Suprapubic skin (tissue), 4 donors: ENCODE data around the gene ERAS. TPM values are rescaled to one million over a fixed set of nuclear protein-coding genes. Genes with fewer than 3 reads are reported as not detected.

ENCODE experiments used
- DNase-seq, 2 donors: peaks; one replicate each; pipeline ENCODE4 v3.0.0-alpha.2; 2019; ENCODE audit warnings: low spot score in 2 of 2
- H3K27ac ChIP-seq: fragments of 200-600 bp; sonication (generic); one replicate; pipeline ENCODE4 v1.5.1; 2019
- H3K27me3 ChIP-seq: fragments of 200-600 bp; sonication (generic); one replicate; pipeline ENCODE4 v1.5.1; 2019
- H3K36me3 ChIP-seq: fragments of 200-600 bp; sonication (generic); one replicate; pipeline ENCODE4 v1.5.1; 2019
- H3K4me1 ChIP-seq: fragments of 200-600 bp; sonication (generic); one replicate; pipeline ENCODE4 v1.5.1; 2019
- H3K4me3 ChIP-seq: fragments of 200-600 bp; sonication (generic); one replicate; pipeline ENCODE4 v1.5.1; 2019; ENCODE audit warnings: mild to moderate bottlenecking
- H3K9me3 ChIP-seq: fragments of 200-600 bp; sonication (generic); one replicate; pipeline ENCODE4 v1.5.1; 2019
- CTCF ChIP-seq, 2 donors: fragments of 200-600 bp in 1 of 2; fragments of 450-650 bp in 1 of 2; sonication (generic) in 1 of 2; IDR thresholded peaks; one replicate each; pipeline ENCODE4 v1.5.1; 2016 to 2019; ENCODE audit warnings: antibody characterized with exemption in 2 of 2, mild to moderate bottlenecking in 1 of 2, moderate library complexity in 1 of 2
- EP300 ChIP-seq: sonication (generic); formaldehyde crosslinking; IDR thresholded peaks from one replicate; pipeline ENCODE4 v1.6.1; 2017; ENCODE audit warnings: antibody characterized with exemption
- POLR2A ChIP-seq, 2 donors: fragments of 450-650 bp; IDR thresholded peaks; one replicate each; pipeline ENCODE4 v1.6.1; 2017; ENCODE audit warnings: antibody characterized with exemption in 2 of 2, mild to moderate bottlenecking in 2 of 2, moderate library complexity in 2 of 2
- POLR2AphosphoS5 ChIP-seq, 3 donors: sonication (generic); formaldehyde crosslinking; IDR thresholded peaks; one replicate each; pipeline ENCODE4 v1.6.1; 2017; ENCODE audit warnings: antibody characterized with exemption in 3 of 3
- WGBS: methylation state at CpG from one replicate; pipeline ENCODE4 v1.1.5; 2018; 5-methylcytosine and 5-hydroxymethylcytosine counted together
- total RNA-seq, 4 donors: library from RNA; depleted of rRNA; stranded (reverse); fragments of >200 nt; gene quantifications; one replicate each; pipeline ENCODE4 v1.1.0, GENCODE V29; 2016

ERAS gene
- total RNA-seq, result not detected

GRCh38 chrX:48826135-48826875 is at the start of gene ERAS:
TSS of gene ERAS (plus strand) at chrX:48826513. CDS start at chrX:48829124, 2,611 bp downstream.
- no peaks in the 10 kb centered on the region for H3K9me3 ChIP-seq

GRCh38 chrX:48776818-48777439 is 49.4 kb upstream of the ERAS start:
- no peaks in the 10 kb centered on the region for H3K27me3 ChIP-seq
- H3K4me1 ChIP-seq, result no peaks in the 10 kb centered on the region
- no peak overlapping the region for H3K4me3 ChIP-seq
- no peaks in the 10 kb centered on the region for H3K9me3 ChIP-seq
- H3K36me3 ChIP-seq, result no peaks in the 10 kb centered on the region
- WGBS, result 76% methylated on average over 13 of the region's 13 CpGs
- DNase-seq, result no peak
- H3K27ac ChIP-seq, result no peak overlapping the region
- TF ChIP-seq POLR2A (IDR thresholded peaks at IDR 0.05), result no peak
- no peak for TF ChIP-seq CTCF (IDR thresholded peaks at IDR 0.05)
- no peak for TF ChIP-seq POLR2AphosphoS5 (IDR thresholded peaks at IDR 0.05)
- TF ChIP-seq EP300, result no peak

More at GRCh38 chrX:48826135-48826875, at the start of gene ERAS:
- Histone ChIP-seq H3K27me3 (peaks cover 7% of the 10 kb centered on the region), H3K27ac (no peak within 1 kb of the TSS), H3K4me1 (no peaks in the 10 kb centered on the region), H3K4me3 (no peak within 1 kb of the TSS), H3K36me3 (peaks cover 25% of the 10 kb centered on the region)
- 48% methylated on average over 9 of the region's 67 CpGs for WGBS
- TF ChIP-seq CTCF (IDR thresholded peaks at IDR 0.05) (no peak), EP300 (no peak), POLR2AphosphoS5 (IDR thresholded peaks at IDR 0.05) (no peak), POLR2A (IDR thresholded peaks at IDR 0.05) (no peak)
- DNase-seq, result no peak

- no peaks in the 10 kb centered on the region for H3K36me3 ChIP-seq
- H3K9me3 ChIP-seq, result no peaks in the 10 kb centered on the region
- 84% methylated on average over 7 of the region's 7 CpGs for WGBS
- H3K27ac ChIP-seq, result no peak overlapping the region
- no peaks in the 10 kb centered on the region for H3K27me3 ChIP-seq
- DNase-seq, result no peak
- H3K4me3 ChIP-seq, result no peak overlapping the region
- no peaks in the 10 kb centered on the region for H3K4me1 ChIP-seq
- TF ChIP-seq POLR2A (IDR thresholded peaks at IDR 0.05), result no peak
Measured at GRCh38 chrX:48779399-48779798, 46.9 kb upstream of the ERAS start.

GRCh38 chrX:48781705-48782104 is 44.6 kb upstream of the ERAS start:
- H3K27me3 ChIP-seq, result no peaks in the 10 kb centered on the region
- H3K4me1 ChIP-seq, result no peaks in the 10 kb centered on the region
- DNase-seq, result no peak
- no peak overlapping the region for H3K27ac ChIP-seq
- no peaks in the 10 kb centered on the region for H3K36me3 ChIP-seq
- 88% methylated on average over 6 of the region's 6 CpGs for WGBS
- no peaks in the 10 kb centered on the region for H3K9me3 ChIP-seq
- H3K4me3 ChIP-seq, result no peak overlapping the region
- TF ChIP-seq CTCF (IDR thresholded peaks at IDR 0.05), result no peak
- no peak for TF ChIP-seq EP300
- no peak for TF ChIP-seq POLR2AphosphoS5 (IDR thresholded peaks at IDR 0.05)
- TF ChIP-seq POLR2A (IDR thresholded peaks at IDR 0.05), result no peak

- H3K27me3 ChIP-seq, result no peaks in the 10 kb centered on the region
- H3K27ac ChIP-seq, result no peak overlapping the region
- no peak for TF ChIP-seq CTCF (IDR thresholded peaks at IDR 0.05)
- no peak for TF ChIP-seq POLR2AphosphoS5 (IDR thresholded peaks at IDR 0.05)
- TF ChIP-seq POLR2A (IDR thresholded peaks at IDR 0.05), result no peak
- no peak for TF ChIP-seq EP300
- no peak for DNase-seq
- no peaks in the 10 kb centered on the region for H3K4me1 ChIP-seq
- H3K9me3 ChIP-seq, result no peaks in the 10 kb centered on the region
- H3K36me3 ChIP-seq, result no peaks in the 10 kb centered on the region
- H3K4me3 ChIP-seq, result no peak overlapping the region
- WGBS, result 63% methylated on average over 2 of the region's 2 CpGs
Measured at GRCh38 chrX:48782216-48782615, 44.1 kb upstream of the ERAS start.
